ENCODE measurements around the gene PDS5A. TPM values are rescaled to one million over a fixed set of nuclear protein-coding genes. Genes with fewer than 3 reads are reported as not detected.
"Not testable (repeated sequence)": the region's sequence is repeated elsewhere in the genome, so short reads cannot be mapped to it uniquely, and the experiment has no call there.

Gene PDS5A
- total RNA-seq, 3 donors from 2014 or later (not counting 1 experiment from before 2014, with no cell fraction given) = 80.1 to 99.9 (median 99.8) TPM

- Mint-ChIP-seq H3K9me3 (no peaks in the 10 kb centered on the region), H3K36me3 (peaks cover 7% of the 10 kb centered on the region), H3K27ac (no peak overlapping the region), H3K4me1 (no peaks in the 10 kb centered on the region), H3K27me3 (ENCODE audit: low read depth in 2 of 2) (no peaks in the 10 kb centered on the region), H3K4me3 (no peak overlapping the region)
- H3K27me3 ChIP-seq (ENCODE audit: control insufficient read depth, insufficient read depth, low read length) = no peaks in the 10 kb centered on the region
- no peaks in the 10 kb centered on the region for H3K9me3 ChIP-seq (ENCODE audit: control insufficient read depth, insufficient read depth, low read length)
- no peak overlapping the region for H3K4me3 ChIP-seq (ENCODE audit: low read length)
- 100% methylated on average over 1 of the region's 3 CpGs for WGBS (ENCODE audit: insufficient coverage)
- ATAC-seq (no peak), DNase-seq (no peak)
- H3K27ac ChIP-seq (ENCODE audit: low read length) = no peak overlapping the region
- intact Hi-C loops (cut with micrococcal nuclease) = loop anchor here (10.0 kb wide), 1 partner anchor 133 kb away; the partner anchor contains the start of gene PDS5A
- H3K4me1 ChIP-seq (ENCODE audit: control insufficient read depth, insufficient read depth, low read length) = no peaks in the 10 kb centered on the region
- no peak for TF ChIP-seq CTCF (IDR thresholded peaks at IDR 0.05)
- peaks cover 61% of the 10 kb centered on the region for H3K36me3 ChIP-seq (ENCODE audit: control insufficient read depth, insufficient read depth, low read length)
Measured at GRCh38 chr4:39841894-39842293, 135.8 kb downstream of the PDS5A start.

DNA sequence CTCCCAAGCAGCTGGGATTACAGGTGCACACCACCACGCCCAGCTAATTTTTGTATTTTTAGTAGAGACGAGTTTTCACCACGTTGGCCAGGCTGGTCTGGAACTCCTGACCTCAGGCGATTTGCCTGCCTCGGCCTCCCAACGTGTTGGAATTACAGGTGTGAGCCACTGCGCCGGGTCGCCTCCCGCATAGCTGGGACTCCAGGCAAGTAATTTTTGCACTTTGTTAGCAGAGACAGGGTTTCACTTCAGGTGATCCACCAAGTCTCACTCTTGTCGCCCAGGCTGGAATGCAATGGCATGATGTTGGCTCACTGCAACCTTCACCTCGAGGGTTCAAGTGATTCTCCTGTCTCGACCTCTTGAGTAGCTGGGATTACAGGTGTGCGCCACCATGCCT lies 137.2 kb downstream of the PDS5A start:
- not testable (repeated sequence) for H3K9me3 ChIP-seq (ENCODE audit: control insufficient read depth, insufficient read depth, low read length); ATAC-seq; H3K27me3 Mint-ChIP-seq (ENCODE audit: low read depth in 2 of 2); H3K4me3 Mint-ChIP-seq; H3K27ac ChIP-seq (ENCODE audit: low read length); H3K4me1 Mint-ChIP-seq; H3K27ac Mint-ChIP-seq; DNase-seq; H3K4me1 ChIP-seq (ENCODE audit: control insufficient read depth, insufficient read depth, low read length); H3K4me3 ChIP-seq (ENCODE audit: low read length); H3K9me3 Mint-ChIP-seq; H3K27me3 ChIP-seq (ENCODE audit: control insufficient read depth, insufficient read depth, low read length)
- H3K36me3 Mint-ChIP-seq = peaks cover 12% of the 10 kb centered on the region
- 99% methylated on average over 14 of the region's 14 CpGs for WGBS (ENCODE audit: insufficient coverage)
- peaks cover 54% of the 10 kb centered on the region for H3K36me3 ChIP-seq (ENCODE audit: control insufficient read depth, insufficient read depth, low read length)
- intact Hi-C loops (cut with micrococcal nuclease) = loop anchor here (10.0 kb wide), 1 partner anchor 134 kb away; the partner anchor contains the start of gene PDS5A

DNA sequence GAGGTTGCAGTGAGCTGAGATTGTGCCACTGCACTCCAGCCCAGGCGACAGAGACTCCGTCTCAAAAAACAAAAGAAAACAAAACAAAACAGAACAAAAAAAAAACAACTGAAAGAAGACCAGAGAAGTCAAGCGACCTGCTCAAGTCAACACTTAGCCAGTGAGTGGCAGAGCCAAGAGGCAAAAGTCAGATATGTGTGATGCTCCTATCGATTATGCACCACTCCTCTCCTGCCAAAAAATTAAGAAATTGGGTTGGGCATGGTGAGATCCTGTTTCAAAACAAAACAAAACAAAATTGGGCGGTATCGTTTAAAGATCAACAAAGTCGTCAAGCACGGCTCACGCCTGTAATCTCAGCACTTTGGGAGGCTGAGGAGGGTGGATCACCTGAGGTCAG lies 137.7 kb downstream of the PDS5A start:
- H3K4me3 Mint-ChIP-seq = no peak overlapping the region
- no peak overlapping the region for H3K27ac Mint-ChIP-seq
- no peaks in the 10 kb centered on the region for H3K27me3 ChIP-seq (ENCODE audit: control insufficient read depth, insufficient read depth, low read length)
- H3K4me1 ChIP-seq (ENCODE audit: control insufficient read depth, insufficient read depth, low read length) = no peaks in the 10 kb centered on the region
- no peaks in the 10 kb centered on the region for H3K27me3 Mint-ChIP-seq (ENCODE audit: low read depth in 2 of 2)
- H3K9me3 ChIP-seq (ENCODE audit: control insufficient read depth, insufficient read depth, low read length) = no peaks in the 10 kb centered on the region
- no peak for TF ChIP-seq CTCF (IDR thresholded peaks at IDR 0.05)
- DNase-seq (no peak), ATAC-seq (no peak)
- intact Hi-C loops (cut with micrococcal nuclease) = loop anchor here (10.0 kb wide), 1 partner anchor 135 kb away; the partner anchor contains the start of gene PDS5A
- no peaks in the 10 kb centered on the region for H3K4me1 Mint-ChIP-seq
- H3K27ac ChIP-seq (ENCODE audit: low read length) = no peak overlapping the region
- H3K36me3 Mint-ChIP-seq = peaks cover 16% of the 10 kb centered on the region
- H3K4me3 ChIP-seq (ENCODE audit: low read length) = no peak overlapping the region
- H3K9me3 Mint-ChIP-seq = no peaks in the 10 kb centered on the region
- H3K36me3 ChIP-seq (ENCODE audit: control insufficient read depth, insufficient read depth, low read length) = peaks cover 56% of the 10 kb centered on the region
- 98% methylated on average over 9 of the region's 9 CpGs for WGBS (ENCODE audit: insufficient coverage)

DNA sequence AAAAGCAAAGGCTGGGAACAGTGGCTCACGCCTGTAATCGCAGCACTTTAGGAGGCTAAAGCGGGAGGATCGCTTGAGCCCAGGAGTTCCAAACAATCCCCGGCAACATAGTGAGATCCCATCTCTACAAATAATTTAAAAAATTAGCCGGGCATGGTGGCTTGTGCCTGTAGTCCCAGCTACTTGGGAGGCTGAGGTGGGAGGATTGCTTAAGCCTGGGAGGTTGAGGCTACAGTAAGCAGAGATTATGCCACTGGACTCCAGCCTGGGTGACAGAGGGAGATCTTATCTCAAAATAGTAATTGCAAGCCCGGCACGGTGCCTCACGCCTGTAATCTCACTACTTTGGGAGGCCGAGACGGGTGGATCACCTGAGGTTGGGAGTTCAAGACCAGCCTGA lies 139.3 kb downstream of the PDS5A start:
- H3K27ac Mint-ChIP-seq = not testable (repeated sequence)

More for the DNA sequence above, 139.3 kb downstream of the PDS5A start:
- H3K27me3 ChIP-seq (ENCODE audit: control insufficient read depth, insufficient read depth, low read length); H3K4me3 Mint-ChIP-seq; H3K9me3 ChIP-seq (ENCODE audit: control insufficient read depth, insufficient read depth, low read length); H3K4me1 ChIP-seq (ENCODE audit: control insufficient read depth, insufficient read depth, low read length); intact Hi-C loops (cut with micrococcal nuclease); H3K27ac ChIP-seq (ENCODE audit: low read length); H3K4me1 Mint-ChIP-seq; H3K9me3 Mint-ChIP-seq; ATAC-seq; H3K4me3 ChIP-seq (ENCODE audit: low read length); H3K27me3 Mint-ChIP-seq (ENCODE audit: low read depth in 2 of 2); DNase-seq: not testable (repeated sequence)
- WGBS (ENCODE audit: insufficient coverage) = 98% methylated on average over 11 of the region's 11 CpGs
- H3K36me3 Mint-ChIP-seq = peaks cover 16% of the 10 kb centered on the region
- peaks cover 51% of the 10 kb centered on the region for H3K36me3 ChIP-seq (ENCODE audit: control insufficient read depth, insufficient read depth, low read length)
